HG02981 (cell line): ENCODE results near the gene FAM83F.
"Not testable (repeated sequence)": the region's sequence is repeated elsewhere in the genome, so short reads cannot be mapped to it uniquely, and the experiment has no call there.

Source experiments
- ATAC-seq: cut with Tn5 transposase; IDR thresholded peaks from one replicate; pipeline ENCODE4 v1.9.1; 2021; ENCODE audit warnings: mild to moderate bottlenecking, moderate library complexity; ENCODE audit not compliant: unreplicated experiment

FAM83F gene

GRCh38 chr22:39992894-39993293 is 1.9 kb upstream of the FAM83F start:
- ATAC-seq, result not testable (repeated sequence)

GRCh38 chr22:39994041-39994565 is 651 bp upstream of the FAM83F start:
- ATAC-seq, result no peak

- ATAC-seq, result no peak
Measured at GRCh38 chr22:39995393-39996252, 869 bp downstream of the FAM83F start.

- ATAC-seq, result no peak
Measured at GRCh38 chr22:39996732-39997131, 2.0 kb downstream of the FAM83F start.

- no peak for ATAC-seq
Measured at GRCh38 chr22:39997421-39997820, 2.7 kb downstream of the FAM83F start.

- no peak for ATAC-seq
Measured at GRCh38 chr22:39997939-39998726, 3.4 kb downstream of the FAM83F start.

- ATAC-seq, result no peak
Measured at GRCh38 chr22:39999144-39999757, 4.5 kb downstream of the FAM83F start.

- ATAC-seq, result no peak
Measured at GRCh38 chr22:40000171-40000570, 5.4 kb downstream of the FAM83F start.

GRCh38 chr22:40001106-40001505 is 6.4 kb downstream of the FAM83F start:
- no peak for ATAC-seq

GRCh38 chr22:40001800-40002577 is 7.2 kb downstream of the FAM83F start:
- ATAC-seq, result no peak

- no peak for ATAC-seq
Measured at GRCh38 chr22:40002935-40003715, 8.4 kb downstream of the FAM83F start.

GRCh38 chr22:40004836-40005235 is 10.1 kb downstream of the FAM83F start:
- no peak for ATAC-seq

- no peak for ATAC-seq
Measured at GRCh38 chr22:40006641-40007040, 11.9 kb downstream of the FAM83F start.

GRCh38 chr22:40007853-40008710 is 13.3 kb downstream of the FAM83F start:
- ATAC-seq, result no peak

- ATAC-seq, result no peak
Measured at GRCh38 chr22:40008726-40009291, 14.1 kb downstream of the FAM83F start.

GRCh38 chr22:40009292-40009774 is 14.6 kb downstream of the FAM83F start:
- no peak for ATAC-seq

GRCh38 chr22:40009951-40010671 is 15.4 kb downstream of the FAM83F start:
- ATAC-seq, result no peak

GRCh38 chr22:40010746-40011145 is 16.0 kb downstream of the FAM83F start:
- ATAC-seq, result no peak
